ENCODE measurements around the gene SYS1.

Gene SYS1

GRCh38 chr20:45323731-45324130 is 39.2 kb upstream of the SYS1 start:
- no peak overlapping the region for H3K4me2 ChIP-seq (ENCODE audit: low read length)
- no peaks in the 10 kb centered on the region for H3K9me3 ChIP-seq (ENCODE audit: control insufficient read depth, low read length)
- H3K36me3 ChIP-seq (ENCODE audit: control insufficient read depth, insufficient read depth, low read length): no peaks in the 10 kb centered on the region
- no peaks in the 10 kb centered on the region for H3K27me3 ChIP-seq (ENCODE audit: control insufficient read depth, insufficient read depth, low read length)
- no peaks in the 10 kb centered on the region for H3K79me2 ChIP-seq
- H3K27ac ChIP-seq: no peak overlapping the region
- TF ChIP-seq, protein P1, sequence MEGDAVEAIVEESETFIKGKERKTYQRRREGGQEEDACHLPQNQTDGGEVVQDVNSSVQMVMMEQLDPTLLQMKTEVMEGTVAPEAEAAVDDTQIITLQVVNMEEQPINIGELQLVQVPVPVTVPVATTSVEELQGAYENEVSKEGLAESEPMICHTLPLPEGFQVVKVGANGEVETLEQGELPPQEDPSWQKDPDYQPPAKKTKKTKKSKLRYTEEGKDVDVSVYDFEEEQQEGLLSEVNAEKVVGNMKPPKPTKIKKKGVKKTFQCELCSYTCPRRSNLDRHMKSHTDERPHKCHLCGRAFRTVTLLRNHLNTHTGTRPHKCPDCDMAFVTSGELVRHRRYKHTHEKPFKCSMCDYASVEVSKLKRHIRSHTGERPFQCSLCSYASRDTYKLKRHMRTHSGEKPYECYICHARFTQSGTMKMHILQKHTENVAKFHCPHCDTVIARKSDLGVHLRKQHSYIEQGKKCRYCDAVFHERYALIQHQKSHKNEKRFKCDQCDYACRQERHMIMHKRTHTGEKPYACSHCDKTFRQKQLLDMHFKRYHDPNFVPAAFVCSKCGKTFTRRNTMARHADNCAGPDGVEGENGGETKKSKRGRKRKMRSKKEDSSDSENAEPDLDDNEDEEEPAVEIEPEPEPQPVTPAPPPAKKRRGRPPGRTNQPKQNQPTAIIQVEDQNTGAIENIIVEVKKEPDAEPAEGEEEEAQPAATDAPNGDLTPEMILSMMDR (IDR thresholded peaks at IDR 0.05): no peak
- no peaks in the 10 kb centered on the region for H3K4me1 ChIP-seq
- H3K4me3 ChIP-seq (ENCODE audit: low read depth, low read length): no peak overlapping the region
- no peak overlapping the region for H3K9ac ChIP-seq
- H2AFZ ChIP-seq: no peak overlapping the region

DNA sequence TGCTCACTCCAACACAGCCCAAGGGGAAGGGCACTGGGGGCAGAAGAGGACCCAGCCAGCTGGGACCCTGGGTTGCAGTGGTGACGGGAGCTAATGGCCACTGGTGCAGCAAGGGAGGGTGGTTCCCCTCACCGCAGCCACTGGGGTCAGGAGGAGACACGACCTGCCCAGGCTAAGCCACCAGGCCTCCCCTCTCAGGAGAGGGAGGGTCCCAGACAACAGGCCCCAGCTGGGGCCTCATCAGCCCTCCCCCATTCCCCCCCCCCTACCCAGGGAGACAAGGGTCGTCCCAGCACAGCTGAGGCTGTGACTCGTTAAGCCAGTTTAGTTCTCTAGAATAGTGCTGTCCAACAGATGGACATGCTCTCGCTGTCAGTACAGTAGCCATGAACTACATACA is 37.6 kb upstream of the SYS1 start:
- Histone ChIP-seq H3K27me3 (ENCODE audit: control insufficient read depth, insufficient read depth, low read length) (no peaks in the 10 kb centered on the region), H3K79me2 (no peaks in the 10 kb centered on the region), H3K27ac (no peak overlapping the region), H3K9ac (no peak overlapping the region), H2AFZ (no peak overlapping the region), H3K4me3 (ENCODE audit: low read depth, low read length) (no peak overlapping the region), H3K36me3 (ENCODE audit: control insufficient read depth, insufficient read depth, low read length) (no peaks in the 10 kb centered on the region), H3K4me2 (ENCODE audit: low read length) (no peak overlapping the region), H3K4me1 (no peaks in the 10 kb centered on the region), H3K9me3 (ENCODE audit: control insufficient read depth, low read length) (no peaks in the 10 kb centered on the region)
- TF ChIP-seq, protein P1 (IDR thresholded peaks at IDR 0.05): no peak

DNA sequence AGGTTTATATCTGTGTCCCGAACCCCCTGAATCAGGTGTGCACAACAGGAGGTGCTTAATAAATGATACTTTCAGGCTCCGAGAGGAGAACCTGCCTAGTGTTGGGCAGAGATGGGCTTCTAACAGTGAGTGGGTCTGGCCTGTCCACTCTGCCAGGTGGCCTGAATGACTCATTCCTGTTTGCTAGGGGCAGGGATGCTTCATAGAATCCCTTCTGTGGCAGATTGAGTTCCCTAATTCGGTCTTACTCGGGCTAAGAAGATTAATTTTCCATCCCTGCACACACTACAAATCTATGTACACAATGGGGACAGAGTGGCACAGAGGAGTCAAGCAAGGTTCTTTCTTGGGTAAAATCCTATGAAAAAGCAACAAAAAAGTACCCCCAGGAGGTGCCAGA is 34.5 kb upstream of the SYS1 start:
- no peak overlapping the region for H3K27ac ChIP-seq
- TF ChIP-seq, protein P1 (IDR thresholded peaks at IDR 0.05): no peak

DNA sequence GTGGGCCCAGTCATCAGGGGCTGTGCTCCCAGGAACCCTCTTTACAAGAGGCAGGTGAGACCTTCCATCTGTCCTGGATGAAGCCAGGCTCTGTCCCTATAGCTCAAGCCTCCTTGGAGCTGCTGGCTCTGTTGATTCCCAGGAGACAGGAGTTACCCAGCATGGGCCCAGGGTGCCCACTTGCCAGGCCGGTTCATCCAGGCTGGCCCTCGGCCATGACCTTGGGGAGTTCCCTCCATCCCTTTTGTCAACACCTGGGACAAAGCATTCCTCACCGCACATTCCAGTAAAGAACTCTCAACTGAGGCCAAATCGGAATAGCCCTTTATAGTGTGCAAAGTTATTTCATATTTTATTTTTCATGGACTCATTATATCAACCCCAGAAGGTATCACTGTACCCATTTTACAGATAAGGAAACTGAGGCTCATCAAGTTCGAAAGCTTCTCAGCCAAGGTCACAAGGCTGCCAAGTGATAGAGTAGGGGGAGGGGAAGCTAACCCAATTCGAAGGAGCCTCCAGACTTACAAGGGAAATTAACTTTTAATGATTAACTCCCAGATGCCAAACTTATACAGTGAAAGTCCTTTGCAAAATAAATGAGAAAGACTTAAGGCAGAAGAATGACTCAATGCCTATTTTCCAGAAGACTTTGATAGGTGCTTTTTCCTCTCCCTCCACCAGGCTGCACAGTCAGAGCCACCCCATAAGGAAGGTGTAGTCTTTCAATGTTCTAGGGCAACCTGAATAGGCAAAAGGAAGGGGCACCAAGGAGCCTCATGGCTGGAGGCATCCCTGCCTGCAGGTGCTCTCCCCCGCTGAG is 33.2 kb upstream of the SYS1 start:
- no peaks in the 10 kb centered on the region for H3K9me3 ChIP-seq (ENCODE audit: control insufficient read depth, low read length)
- no peak overlapping the region for H3K27ac ChIP-seq
- H3K36me3 ChIP-seq (ENCODE audit: control insufficient read depth, insufficient read depth, low read length): no peaks in the 10 kb centered on the region
- no peak overlapping the region for H3K4me3 ChIP-seq (ENCODE audit: low read depth, low read length)
- no peak overlapping the region for H3K4me2 ChIP-seq (ENCODE audit: low read length)
- H3K4me1 ChIP-seq: no peaks in the 10 kb centered on the region
- H3K9ac ChIP-seq: no peak overlapping the region
- H3K79me2 ChIP-seq: no peaks in the 10 kb centered on the region
- H2AFZ ChIP-seq: no peak overlapping the region
- TF ChIP-seq, protein P1 (IDR thresholded peaks at IDR 0.05): no peak
- H3K27me3 ChIP-seq (ENCODE audit: control insufficient read depth, insufficient read depth, low read length): no peaks in the 10 kb centered on the region

More for the DNA sequence above, 34.5 kb upstream of the SYS1 start:
- no peaks in the 10 kb centered on the region for H3K4me1 ChIP-seq
- no peaks in the 10 kb centered on the region for H3K9me3 ChIP-seq (ENCODE audit: control insufficient read depth, low read length)
- no peak overlapping the region for H2AFZ ChIP-seq
- H3K79me2 ChIP-seq: no peaks in the 10 kb centered on the region
- H3K4me2 ChIP-seq (ENCODE audit: low read length): no peak overlapping the region
- no peak overlapping the region for H3K9ac ChIP-seq
- no peaks in the 10 kb centered on the region for H3K27me3 ChIP-seq (ENCODE audit: control insufficient read depth, insufficient read depth, low read length)
- H3K36me3 ChIP-seq (ENCODE audit: control insufficient read depth, insufficient read depth, low read length): no peaks in the 10 kb centered on the region
- H3K4me3 ChIP-seq (ENCODE audit: low read depth, low read length): no peak overlapping the region

DNA sequence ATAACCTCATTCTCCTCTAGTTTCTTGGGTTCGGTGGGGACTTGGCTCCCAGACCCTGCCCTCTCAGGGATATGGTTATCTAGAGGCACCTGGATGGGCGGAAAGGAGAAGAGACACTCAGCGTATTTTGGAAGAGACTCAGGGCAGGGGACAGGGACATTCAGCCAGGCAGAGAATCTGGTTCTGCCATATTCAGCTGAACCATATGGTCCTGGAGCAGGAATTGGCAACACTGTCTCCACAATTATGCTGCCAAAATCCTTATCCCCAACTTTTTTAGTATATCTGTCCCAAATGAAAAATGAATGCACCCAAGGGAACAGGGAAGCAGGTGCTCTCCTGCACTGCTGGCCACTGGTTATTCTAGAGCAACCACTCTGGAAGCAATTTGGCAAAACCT is 32.5 kb upstream of the SYS1 start:
- no peaks in the 10 kb centered on the region for H3K4me1 ChIP-seq
- H3K27ac ChIP-seq: no peak overlapping the region
- no peaks in the 10 kb centered on the region for H3K79me2 ChIP-seq
- H3K36me3 ChIP-seq (ENCODE audit: control insufficient read depth, insufficient read depth, low read length): no peaks in the 10 kb centered on the region
- H3K9me3 ChIP-seq (ENCODE audit: control insufficient read depth, low read length): no peaks in the 10 kb centered on the region
- no peak overlapping the region for H3K4me3 ChIP-seq (ENCODE audit: low read depth, low read length)
- H2AFZ ChIP-seq: no peak overlapping the region
- TF ChIP-seq, protein P1 (IDR thresholded peaks at IDR 0.05): no peak
- H3K27me3 ChIP-seq (ENCODE audit: control insufficient read depth, insufficient read depth, low read length): no peaks in the 10 kb centered on the region
- no peak overlapping the region for H3K4me2 ChIP-seq (ENCODE audit: low read length)
- H3K9ac ChIP-seq: no peak overlapping the region
